DMS53 treated with DMSO at 0.1 percent for 48 hours (cell line): ENCODE results near the gene FRMD1.

Experiments used
- DNase-seq: peaks from one replicate; lab custom pipeline; 2025; ENCODE audit not compliant: unreplicated experiment; lab: John Stamatoyannopoulos, UW

FRMD1 gene

DNA sequence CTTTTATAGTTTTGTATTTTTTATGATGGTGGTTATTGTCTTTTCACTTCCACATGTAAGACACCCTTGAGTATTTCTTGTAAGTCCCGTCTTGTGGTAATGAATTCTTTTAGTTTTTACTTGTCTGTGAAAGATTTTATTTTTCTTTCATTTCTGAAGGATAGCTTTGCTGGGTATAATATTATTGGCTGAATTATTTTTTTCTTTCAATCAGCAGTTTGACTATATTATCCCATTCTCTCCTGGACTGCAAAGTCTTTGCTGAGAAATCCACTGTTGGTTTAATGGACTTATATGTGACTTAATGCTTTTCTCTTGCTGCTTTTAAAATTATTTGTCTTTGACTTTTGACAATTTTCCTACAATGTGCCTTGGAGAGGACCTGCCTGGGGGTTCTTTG lies 67.7 kb downstream of the FRMD1 start:
- no peak for DNase-seq

DNA sequence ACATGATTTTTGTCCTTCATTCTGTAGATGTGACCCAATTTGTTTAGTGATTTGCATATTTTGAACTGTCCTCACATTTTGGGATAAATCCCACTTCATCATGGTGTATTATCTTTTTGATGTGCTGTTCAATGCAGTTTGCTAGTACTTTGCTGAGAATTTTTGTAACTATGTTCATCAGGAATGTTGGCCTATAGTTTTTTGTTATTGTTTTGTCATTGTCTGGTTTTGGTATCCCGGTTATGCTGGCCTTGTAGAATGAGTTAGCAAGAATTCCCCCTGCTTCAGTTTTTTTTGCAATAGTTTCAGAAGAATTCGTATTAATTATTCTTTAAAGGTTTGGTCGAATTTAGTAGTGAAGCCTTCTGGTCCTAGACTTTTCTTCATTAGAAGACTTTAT lies 69.7 kb downstream of the FRMD1 start:
- no peak for DNase-seq

DNA sequence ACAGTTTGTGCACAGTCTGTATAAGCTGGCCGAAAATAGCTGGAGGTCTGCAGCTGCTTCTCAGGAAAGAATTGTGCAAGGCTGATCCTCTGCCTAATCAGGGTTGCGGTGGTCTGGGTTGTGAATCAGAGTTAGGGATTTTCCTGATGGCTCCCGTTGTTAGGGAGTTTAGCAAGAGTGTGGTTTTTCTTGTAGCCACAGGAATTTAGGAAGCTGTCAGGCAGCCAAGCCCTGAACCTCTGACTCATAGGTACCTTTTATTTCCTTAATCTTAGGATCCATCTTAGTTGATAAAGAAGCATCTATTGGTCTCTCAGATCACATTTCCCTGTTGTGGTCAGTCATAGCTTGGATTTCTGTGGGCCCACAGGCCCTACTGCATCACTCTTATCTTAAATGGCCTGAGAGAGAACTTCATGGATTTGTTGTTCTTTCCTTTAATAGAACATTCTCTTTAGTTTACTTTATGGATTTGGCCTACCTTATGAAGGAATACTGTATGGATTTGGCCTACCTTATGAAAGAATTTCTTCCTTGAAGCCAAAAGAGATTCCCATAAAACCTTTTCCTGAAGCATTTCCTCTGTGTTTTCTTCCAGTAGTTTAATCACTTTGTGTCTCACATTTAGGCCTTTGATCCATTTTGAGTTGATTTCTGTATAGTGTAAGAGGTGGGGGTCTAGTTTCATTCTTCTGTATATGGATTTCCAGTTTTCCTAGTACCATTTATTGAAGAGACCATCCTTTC lies 71.2 kb downstream of the FRMD1 start:
- DNase-seq: no peak

GRCh38 chr6:168005796-168006195 lies 73.2 kb downstream of the FRMD1 start:
- DNase-seq: no peak

- no peak for DNase-seq
Measured at GRCh38 chr6:168004945-168005344, 74.1 kb downstream of the FRMD1 start.

DNA sequence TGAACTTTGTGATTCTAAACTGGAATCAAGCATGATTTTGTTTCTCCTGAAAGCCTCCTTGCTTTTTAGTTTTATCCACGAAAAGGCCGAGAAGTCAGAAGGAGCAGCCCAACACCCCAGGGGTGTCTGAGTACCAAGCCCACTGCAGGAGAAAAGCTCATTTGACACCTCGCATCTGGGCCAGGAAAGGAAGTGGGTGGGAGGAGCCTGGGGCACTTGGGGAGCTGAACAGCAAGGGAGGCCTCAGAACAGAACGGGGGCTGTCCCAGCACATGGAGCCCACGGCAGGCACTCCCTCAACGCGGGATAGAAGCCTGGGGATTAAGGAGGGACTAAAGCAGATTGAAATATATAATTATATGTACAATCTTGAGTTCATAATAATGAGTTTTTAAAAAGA lies 75.0 kb downstream of the FRMD1 start:
- DNase-seq: no peak
